ENCODE data around the gene PRKAB2.

DNA sequence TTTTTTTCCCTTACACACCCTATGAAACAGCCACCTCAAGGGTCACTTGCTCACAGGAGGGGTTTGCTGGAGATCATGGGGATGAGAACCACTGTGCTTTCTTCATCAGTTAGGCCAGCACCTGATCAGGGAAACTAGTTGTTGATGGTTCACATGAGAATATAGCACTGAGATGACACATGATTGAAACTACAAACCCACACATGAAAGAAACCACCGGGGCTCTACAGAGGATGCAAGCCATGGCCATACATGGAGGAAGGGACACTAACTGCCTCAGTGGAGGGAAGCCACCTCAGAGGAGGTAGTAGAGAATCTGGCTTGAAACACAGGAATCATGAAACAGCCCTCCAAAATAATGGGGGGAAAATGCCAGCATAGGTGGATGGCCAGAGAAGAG, 63.2 kb downstream of the PRKAB2 start:
- TF ChIP-seq POLR2A (IDR thresholded peaks at IDR 0.05; ENCODE audit: low read depth, low read length) (no peak), POLR2AphosphoS5 (IDR thresholded peaks at IDR 0.05; ENCODE audit: low read depth, low read length) (no peak), TAF1 (IDR thresholded peaks at IDR 0.05; ENCODE audit: borderline replicate concordance, low read depth, low read length) (no peak)
